Activated CD4-positive, alpha-beta T cell treated with anti-CD3 and anti-CD28 coated beads, Interleukin-10, Interleukin-2, amounts not matched to agents 100 ng/mL and 50 ng/mL, durations not matched to agents 16 hours and 8 hours (primary cell): Measurements from ENCODE around the gene OSBPL1A.

Experiments
- DNase-seq: peaks from one replicate; pipeline ENCODE4 v3.0.0-alpha.2; 2020

Gene OSBPL1A

GRCh38 chr18:24333084-24333483 lies 64.5 kb downstream of the OSBPL1A start:
- DNase-seq: no peak

GRCh38 chr18:24326211-24326610 lies 71.4 kb downstream of the OSBPL1A start:
- DNase-seq: no peak

- no peak for DNase-seq
These were observed 75.0 kb downstream of the OSBPL1A start for GRCh38 chr18:24322584-24323136.

GRCh38 chr18:24321071-24321470 lies 76.6 kb downstream of the OSBPL1A start:
- no peak for DNase-seq

- no peak for DNase-seq
These were observed 77.9 kb downstream of the OSBPL1A start for GRCh38 chr18:24319757-24320156.

GRCh38 chr18:24317370-24317769 lies 80.3 kb downstream of the OSBPL1A start:
- no peak for DNase-seq

- no peak for DNase-seq
These were observed 82.5 kb downstream of the OSBPL1A start for GRCh38 chr18:24315170-24315569.

GRCh38 chr18:24306201-24306600 lies 91.4 kb downstream of the OSBPL1A start:
- no peak for DNase-seq

- DNase-seq: no peak
These were observed 96.9 kb downstream of the OSBPL1A start for GRCh38 chr18:24300703-24301102.

- DNase-seq: no peak
These were observed 101.3 kb downstream of the OSBPL1A start for GRCh38 chr18:24296276-24296675.

GRCh38 chr18:24293254-24293653 lies 104.4 kb downstream of the OSBPL1A start:
- DNase-seq: no peak

- no peak for DNase-seq
These were observed 119.0 kb downstream of the OSBPL1A start for GRCh38 chr18:24278591-24278990.

- no peak for DNase-seq
These were observed 120.0 kb downstream of the OSBPL1A start for GRCh38 chr18:24277516-24278195.

- no peak for DNase-seq
These were observed 120.6 kb downstream of the OSBPL1A start for GRCh38 chr18:24276994-24277393.

GRCh38 chr18:24274837-24275236 lies 122.8 kb downstream of the OSBPL1A start:
- DNase-seq: no peak

GRCh38 chr18:24273596-24273995 lies 124.0 kb downstream of the OSBPL1A start:
- no peak for DNase-seq

- no peak for DNase-seq
These were observed 125.4 kb downstream of the OSBPL1A start for GRCh38 chr18:24272229-24272525.

- peak; percentile 64 for DNase-seq
These were observed 126.0 kb downstream of the OSBPL1A start for GRCh38 chr18:24271381-24272228.

- DNase-seq: no peak
These were observed 126.7 kb downstream of the OSBPL1A start for GRCh38 chr18:24270937-24271380.

- DNase-seq: no peak
These were observed 127.2 kb downstream of the OSBPL1A start for GRCh38 chr18:24270358-24270936.

- no peak for DNase-seq
These were observed 128.7 kb downstream of the OSBPL1A start for GRCh38 chr18:24268784-24269550.

GRCh38 chr18:24267878-24268277 lies 129.7 kb downstream of the OSBPL1A start:
- no peak for DNase-seq

GRCh38 chr18:24266131-24266530 lies 131.5 kb downstream of the OSBPL1A start:
- no peak for DNase-seq
